HG03159 (cell line): ENCODE results near the gene IFNL4.
"Not testable (repeated sequence)": the region's sequence is repeated elsewhere in the genome, so short reads cannot be mapped to it uniquely, and the experiment has no call there.

Source experiments
- ATAC-seq: cut with Tn5 transposase; IDR thresholded peaks from one replicate; pipeline ENCODE4 v1.9.1; 2021; ENCODE audit warnings: mild to moderate bottlenecking, moderate library complexity; ENCODE audit not compliant: unreplicated experiment

Gene IFNL4

DNA sequence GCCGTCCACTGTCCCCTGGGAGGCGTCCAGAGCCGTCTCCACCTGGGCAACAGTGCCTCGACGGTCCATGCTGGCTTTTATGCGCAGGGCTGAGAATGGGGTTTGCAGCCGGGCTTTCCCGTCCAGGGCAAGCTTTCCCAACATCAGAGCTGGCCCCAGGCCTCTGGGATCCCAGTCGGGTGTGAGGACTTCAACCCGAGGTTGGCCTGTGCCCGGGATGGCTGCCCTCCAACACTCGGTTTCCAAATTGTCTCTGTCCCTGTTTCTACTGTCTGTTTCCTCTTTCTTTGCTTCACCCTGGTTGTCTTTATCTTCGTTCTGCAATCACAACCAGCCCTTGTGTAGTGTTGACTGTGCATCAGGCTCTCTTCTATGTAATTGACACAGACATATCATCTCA is at the start of gene IFNL4:
Gene IFNL4, minus strand, starts transcription at position 51 of the 400 bp plus-strand sequence.
- no peak for ATAC-seq

DNA sequence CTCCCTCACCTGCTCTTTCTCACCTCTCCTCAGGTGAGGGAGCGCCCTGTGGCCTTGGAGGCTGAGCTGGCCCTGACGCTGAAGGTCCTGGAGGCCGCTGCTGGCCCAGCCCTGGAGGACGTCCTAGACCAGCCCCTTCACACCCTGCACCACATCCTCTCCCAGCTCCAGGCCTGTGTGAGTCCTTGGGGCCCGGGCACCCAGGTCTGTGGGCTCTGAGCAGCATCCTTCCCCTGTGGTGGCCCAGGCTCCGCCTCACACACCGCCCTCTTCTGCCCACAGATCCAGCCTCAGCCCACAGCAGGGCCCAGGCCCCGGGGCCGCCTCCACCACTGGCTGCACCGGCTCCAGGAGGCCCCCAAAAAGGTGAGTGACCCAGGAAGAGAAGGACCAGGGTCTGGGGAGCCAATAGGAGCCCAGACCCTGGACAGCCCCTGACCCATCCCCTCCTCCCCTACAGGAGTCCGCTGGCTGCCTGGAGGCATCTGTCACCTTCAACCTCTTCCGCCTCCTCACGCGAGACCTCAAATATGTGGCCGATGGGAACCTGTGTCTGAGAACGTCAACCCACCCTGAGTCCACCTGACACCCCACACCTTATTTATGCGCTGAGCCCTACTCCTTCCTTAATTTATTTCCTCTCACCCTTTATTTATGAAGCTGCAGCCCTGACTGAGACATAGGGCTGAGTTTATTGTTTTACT is 49.4 kb upstream of the IFNL4 start:
- ATAC-seq, result no peak

- no peak for ATAC-seq
These were observed 48.2 kb upstream of the IFNL4 start for GRCh38 chr19:39296906-39297305.

DNA sequence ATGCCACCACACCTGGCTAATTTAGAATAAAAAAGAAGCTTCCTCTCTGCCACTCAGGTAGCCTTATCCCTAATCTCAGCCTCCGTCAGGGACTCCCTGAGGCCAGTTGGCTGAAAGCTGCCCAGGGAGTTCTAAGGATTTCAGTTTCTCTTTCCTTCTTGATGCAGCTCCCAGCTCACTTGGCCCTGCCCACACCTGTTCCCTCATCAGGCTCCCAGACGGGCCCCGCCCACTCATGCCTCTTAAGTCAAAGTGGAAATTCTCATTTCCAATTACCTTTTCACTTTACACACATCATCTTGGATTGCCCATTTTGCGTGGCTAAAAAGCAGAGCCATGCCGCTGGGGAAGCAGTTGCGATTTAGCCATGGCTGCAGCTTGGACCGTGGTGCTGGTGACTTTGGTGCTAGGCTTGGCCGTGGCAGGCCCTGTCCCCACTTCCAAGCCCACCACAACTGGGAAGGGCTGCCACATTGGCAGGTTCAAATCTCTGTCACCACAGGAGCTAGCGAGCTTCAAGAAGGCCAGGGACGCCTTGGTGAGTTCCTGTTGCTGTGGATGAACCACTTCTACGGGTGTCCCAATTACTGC is 47.5 kb upstream of the IFNL4 start, which contains the start of gene IFNL1:
Gene IFNL1, plus strand, starts transcription at position 353 of the 591 bp plus-strand sequence. Its CDS starts 15 bp downstream, at position 368.
- ATAC-seq, result no peak

DNA sequence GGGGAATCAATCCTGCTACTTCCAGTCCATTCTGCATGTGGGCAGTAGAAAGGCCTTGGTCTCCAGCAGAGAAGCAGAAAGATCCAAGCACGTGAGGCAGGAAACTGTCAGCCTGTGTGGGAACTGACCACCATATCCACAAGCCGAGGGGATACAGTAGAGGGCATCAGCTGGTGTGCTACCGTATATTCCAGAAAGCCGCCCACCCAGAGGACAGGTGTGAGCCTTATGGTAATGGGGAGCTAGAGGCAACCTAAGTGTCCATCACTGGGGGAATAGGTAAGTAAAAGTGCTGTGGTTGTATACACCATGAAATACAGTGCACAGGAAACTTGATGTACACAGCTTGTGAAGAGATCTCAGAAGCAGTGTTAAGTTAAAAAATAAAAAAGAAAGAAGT is 44.7 kb upstream of the IFNL4 start:
- ATAC-seq, result no peak

GRCh38 chr19:39284032-39284431 is 35.4 kb upstream of the IFNL4 start:
- no peak for ATAC-seq

DNA sequence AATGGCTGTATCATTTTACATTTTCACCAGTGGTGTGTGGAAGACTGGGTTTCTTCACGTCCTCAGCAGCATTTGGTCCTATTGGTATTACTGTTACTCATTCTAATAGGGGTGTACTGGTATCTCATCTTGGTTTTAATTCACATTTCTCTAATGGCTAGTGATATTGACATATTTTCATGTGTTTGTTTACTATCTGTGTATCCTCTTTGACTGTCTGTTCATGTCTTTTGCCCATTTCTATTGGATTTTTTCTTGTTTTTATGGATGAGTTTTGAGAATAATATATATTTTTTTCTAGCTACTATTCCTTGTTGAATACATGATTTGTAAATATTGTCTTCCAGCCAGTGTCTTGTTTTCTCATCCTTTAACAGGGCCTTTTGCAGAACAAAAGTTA is 33.4 kb upstream of the IFNL4 start:
- no peak for ATAC-seq

DNA sequence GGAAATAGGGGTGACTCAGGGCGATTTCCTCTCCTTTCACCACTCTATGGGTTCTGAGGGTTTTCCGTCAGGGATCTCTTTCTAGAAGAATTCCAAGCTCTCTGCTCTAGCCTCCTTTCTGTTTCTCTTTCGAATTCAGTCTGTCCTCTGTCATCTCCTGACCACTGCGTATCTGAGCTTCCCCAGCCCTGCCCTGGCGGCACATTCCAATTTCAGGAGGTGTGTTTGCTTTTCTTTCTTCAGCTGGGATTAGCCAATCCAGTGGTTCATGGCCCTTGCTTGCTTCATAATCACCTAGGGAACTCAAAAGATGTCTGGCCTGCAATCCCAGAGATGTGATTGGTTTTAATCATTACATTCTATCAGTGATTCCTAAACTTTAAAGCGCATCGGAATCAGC is 28.9 kb upstream of the IFNL4 start:
- no peak for ATAC-seq

- no peak for ATAC-seq
These were observed 28.1 kb upstream of the IFNL4 start for GRCh38 chr19:39276740-39277139.

- no peak for ATAC-seq
These were observed 26.9 kb upstream of the IFNL4 start for GRCh38 chr19:39275578-39275977.

- ATAC-seq, result not testable (repeated sequence)
These were observed 25.2 kb upstream of the IFNL4 start for GRCh38 chr19:39273859-39274258.

- no peak for ATAC-seq
These were observed 21.6 kb upstream of the IFNL4 start for GRCh38 chr19:39270036-39270871.

DNA sequence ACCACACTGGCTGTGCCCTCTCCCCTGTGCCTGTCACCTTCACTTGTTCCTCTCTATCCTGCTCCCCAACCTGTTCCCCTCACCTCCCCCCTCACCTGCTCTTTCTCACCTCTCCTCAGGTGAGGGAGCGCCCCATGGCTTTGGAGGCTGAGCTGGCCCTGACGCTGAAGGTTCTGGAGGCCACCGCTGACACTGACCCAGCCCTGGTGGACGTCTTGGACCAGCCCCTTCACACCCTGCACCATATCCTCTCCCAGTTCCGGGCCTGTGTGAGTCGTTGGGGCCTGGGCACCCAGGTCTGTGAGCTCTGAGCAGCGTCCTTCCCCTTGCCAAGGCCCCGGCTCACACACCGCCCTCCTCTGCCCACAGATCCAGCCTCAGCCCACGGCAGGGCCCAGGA is 20.7 kb upstream of the IFNL4 start:
- ATAC-seq, result not testable (repeated sequence)

DNA sequence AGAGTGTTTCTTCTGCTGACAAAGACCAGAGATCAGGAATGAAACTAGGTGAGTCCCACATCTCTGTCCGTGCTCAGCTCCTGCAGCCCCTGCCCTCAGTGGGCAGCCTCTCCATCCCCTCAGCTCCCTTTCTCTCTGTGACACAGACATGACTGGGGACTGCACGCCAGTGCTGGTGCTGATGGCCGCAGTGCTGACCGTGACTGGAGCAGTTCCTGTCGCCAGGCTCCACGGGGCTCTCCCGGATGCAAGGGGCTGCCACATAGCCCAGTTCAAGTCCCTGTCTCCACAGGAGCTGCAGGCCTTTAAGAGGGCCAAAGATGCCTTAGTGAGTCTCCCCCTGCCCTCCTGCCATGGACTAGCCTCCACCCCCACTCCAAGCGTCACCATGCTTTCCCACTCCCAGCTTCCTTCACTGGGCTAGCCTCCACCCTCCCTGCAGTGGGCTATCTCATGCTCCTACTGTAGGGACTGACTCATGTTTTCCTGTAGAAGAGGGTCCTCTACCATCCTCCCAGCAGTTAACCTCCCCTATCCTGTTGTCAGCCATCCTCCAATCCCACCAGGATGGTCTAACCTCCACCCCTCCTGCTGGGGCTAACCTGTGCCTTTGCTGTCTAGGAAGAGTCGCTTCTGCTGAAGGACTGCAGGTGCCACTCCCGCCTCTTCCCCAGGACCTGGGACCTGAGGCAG is 20.0 kb upstream of the IFNL4 start:
- not testable (repeated sequence) for ATAC-seq

- not testable (repeated sequence) for ATAC-seq
These were observed 19.4 kb upstream of the IFNL4 start, which contains the start of gene IFNL2 for GRCh38 chr19:39268085-39268484. IFNL2 (plus strand) TSS chr19:39268396; CDS start chr19:39268569, 173 bp downstream.

DNA sequence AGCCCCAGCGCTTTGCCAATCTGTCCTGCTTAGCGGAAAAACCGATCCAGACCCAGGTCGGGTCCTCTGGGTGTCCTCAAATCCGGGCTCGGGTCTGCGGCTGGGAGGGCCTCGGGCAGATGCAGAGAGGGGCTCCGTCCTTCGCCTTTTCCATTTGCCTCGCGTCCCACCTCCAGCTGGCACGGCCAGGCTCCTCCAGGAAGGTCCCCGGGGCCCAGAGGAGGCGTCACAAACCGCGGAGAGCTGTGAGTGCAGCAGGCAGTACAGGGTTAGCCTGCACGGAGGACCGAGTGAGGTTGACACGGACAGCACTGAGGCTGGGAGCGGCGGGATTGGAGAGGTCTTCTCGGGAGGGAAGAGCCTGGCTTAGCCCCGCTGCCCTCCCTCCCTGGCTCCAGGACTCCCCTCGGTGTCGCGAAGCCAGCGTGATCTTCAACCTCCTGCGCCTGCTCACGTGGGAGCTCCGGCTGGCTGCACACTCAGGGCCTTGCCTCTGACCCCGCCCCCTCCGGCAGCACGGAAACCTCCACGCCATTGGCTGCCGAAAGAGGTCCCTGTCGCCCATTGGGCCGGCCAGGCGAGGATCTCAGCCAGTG is 16.8 kb upstream of the IFNL4 start:
- ATAC-seq, result no peak

DNA sequence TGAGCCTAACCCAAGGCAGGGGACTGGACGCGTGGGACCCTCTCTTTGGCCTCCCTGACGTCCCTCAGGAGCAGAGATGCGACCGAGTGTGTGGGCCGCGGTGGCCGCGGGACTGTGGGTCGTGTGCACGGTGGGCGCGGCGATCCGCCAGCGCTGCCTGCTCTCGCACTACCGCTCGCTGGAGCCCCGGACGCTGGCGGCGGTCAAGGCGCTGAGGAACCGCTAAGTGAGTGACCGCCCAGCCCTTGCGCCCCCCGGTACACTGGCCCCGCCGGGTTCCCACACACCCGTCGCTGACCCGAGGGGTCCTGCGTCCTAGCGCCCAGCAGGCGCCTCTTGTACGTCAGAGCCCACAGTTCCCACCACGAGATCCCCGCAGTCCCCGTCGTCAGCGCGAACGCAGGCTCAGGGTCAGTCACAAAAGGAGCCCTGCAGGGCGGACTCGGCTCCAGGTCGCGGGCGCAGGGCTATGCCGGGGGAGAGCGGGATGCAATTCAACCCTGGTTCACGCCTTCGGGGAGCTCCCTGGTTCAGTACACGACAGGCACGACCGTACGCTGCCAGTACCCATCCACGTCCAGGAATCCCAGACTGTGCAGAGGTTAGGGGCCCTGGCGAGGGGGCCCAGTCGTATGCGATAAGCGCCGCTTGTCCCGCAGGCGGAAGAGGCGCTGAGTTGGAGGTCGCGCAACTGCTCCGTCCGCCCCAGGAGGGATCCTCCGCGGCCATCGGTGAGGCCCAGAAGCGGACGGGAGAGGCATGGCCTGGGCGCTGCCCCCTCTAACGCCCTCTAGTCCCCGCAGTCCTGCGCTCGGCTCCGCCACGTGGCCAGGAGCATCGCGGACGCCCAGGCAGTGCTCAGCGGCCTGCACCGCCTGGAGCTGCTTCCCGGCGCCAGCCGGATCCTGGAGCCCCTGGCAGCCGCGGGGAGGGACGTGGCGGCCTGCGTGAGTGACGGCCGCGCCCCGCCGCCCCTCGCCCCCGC is 15.9 kb upstream of the IFNL4 start:
- ATAC-seq, result no peak

GRCh38 chr19:39263912-39264305 is 15.3 kb upstream of the IFNL4 start:
- ATAC-seq, result no peak

- no peak for ATAC-seq
These were observed 13.8 kb upstream of the IFNL4 start for GRCh38 chr19:39262496-39262895.
